ENCODE data around the gene NLRP13.

Gene NLRP13

GRCh38 chr19:55902080-55902751 is 29.9 kb downstream of the NLRP13 start:
- H3K4me3 ChIP-seq (ENCODE audit: low read length): no peak overlapping the region
- DNase-seq (ENCODE audit: low read depth): no peak
- TF ChIP-seq CTCF (conservative IDR thresholded peaks at IDR 0.05; ENCODE audit: low read depth, low read length): no peak

- TF ChIP-seq CTCF (conservative IDR thresholded peaks at IDR 0.05; ENCODE audit: low read depth, low read length): no peak
- no peak overlapping the region for H3K4me3 ChIP-seq (ENCODE audit: low read length)
Measured at GRCh38 chr19:55901369-55902079, 30.6 kb downstream of the NLRP13 start.

GRCh38 chr19:55898911-55899310 is 33.2 kb downstream of the NLRP13 start:
- H3K4me3 ChIP-seq (ENCODE audit: low read length): no peak overlapping the region
- no peak for TF ChIP-seq CTCF (conservative IDR thresholded peaks at IDR 0.05; ENCODE audit: low read depth, low read length)
- no peak for DNase-seq (ENCODE audit: low read depth)

More at GRCh38 chr19:55901369-55902079, 30.6 kb downstream of the NLRP13 start:
- DNase-seq (ENCODE audit: low read depth): no peak

- TF ChIP-seq CTCF (conservative IDR thresholded peaks at IDR 0.05; ENCODE audit: low read depth, low read length): no peak
- H3K4me3 ChIP-seq (ENCODE audit: low read length): no peak overlapping the region
- no peak for DNase-seq (ENCODE audit: low read depth)
Measured at GRCh38 chr19:55882626-55883025, 49.5 kb downstream of the NLRP13 start.

- DNase-seq (ENCODE audit: low read depth): no peak
- no peak overlapping the region for H3K4me3 ChIP-seq (ENCODE audit: low read length)
- TF ChIP-seq CTCF (conservative IDR thresholded peaks at IDR 0.05; ENCODE audit: low read depth, low read length): no peak
Measured at GRCh38 chr19:55877211-55877610, 54.9 kb downstream of the NLRP13 start.

GRCh38 chr19:55870736-55871135 is 61.4 kb downstream of the NLRP13 start:
- TF ChIP-seq CTCF (conservative IDR thresholded peaks at IDR 0.05; ENCODE audit: low read depth, low read length): no peak
- no peak overlapping the region for H3K4me3 ChIP-seq (ENCODE audit: low read length)
- DNase-seq (ENCODE audit: low read depth): no peak

GRCh38 chr19:55867101-55867500 is 65.0 kb downstream of the NLRP13 start:
- TF ChIP-seq CTCF (conservative IDR thresholded peaks at IDR 0.05; ENCODE audit: low read depth, low read length): no peak
- no peak for DNase-seq (ENCODE audit: low read depth)

More at GRCh38 chr19:55867101-55867500, 65.0 kb downstream of the NLRP13 start:
- H3K4me3 ChIP-seq (ENCODE audit: low read length): no peak overlapping the region
